H9 (cell line): ENCODE results near the gene NKAIN2. TPM values are rescaled to one million over a fixed set of nuclear protein-coding genes. Genes with fewer than 3 reads are reported as not detected.

Experiments
- DNase-seq: peaks from one replicate; pipeline ENCODE4 v3.0.0-alpha.2; 2017
- H2AFZ ChIP-seq: one replicate; pipeline ENCODE4 v1.6.1; 2013; ENCODE audit warnings: mild to moderate bottlenecking, low read length, control low read depth, moderate library complexity
- H2AK5ac ChIP-seq: 2 replicates; pipeline ENCODE4 v1.6.1; 2013; ENCODE audit warnings: low read length, control low read depth, mixed read lengths; ENCODE audit not compliant: insufficient read length
- H2BK120ac ChIP-seq: one replicate; pipeline ENCODE4 v1.6.1; 2013; ENCODE audit warnings: low read depth, mild to moderate bottlenecking, low read length, control low read depth, inconsistent platforms; ENCODE audit not compliant: poor library complexity, severe bottlenecking
- H2BK12ac ChIP-seq: 2 replicates; pipeline ENCODE4 v1.6.1; 2013; ENCODE audit warnings: low read length, control low read depth, mixed read lengths, low read depth; ENCODE audit not compliant: insufficient read length
- H2BK15ac ChIP-seq: 2 replicates; pipeline ENCODE4 v1.6.1; 2013; ENCODE audit warnings: low read depth, low read length, control low read depth
- H2BK20ac ChIP-seq: one replicate; pipeline ENCODE4 v1.6.1; 2013; ENCODE audit warnings: low read depth, mild to moderate bottlenecking, low read length, control low read depth, inconsistent platforms; ENCODE audit not compliant: poor library complexity, severe bottlenecking
- H2BK5ac ChIP-seq: 2 replicates; pipeline ENCODE4 v1.6.1; 2013; ENCODE audit warnings: low read length, control low read depth, mixed read lengths; ENCODE audit not compliant: insufficient read length
- H3K14ac ChIP-seq: 2 replicates; pipeline ENCODE4 v1.6.1; 2013; ENCODE audit warnings: low read length, control low read depth; ENCODE audit not compliant: insufficient read depth
- H3K18ac ChIP-seq: 2 replicates; pipeline ENCODE4 v1.6.1; 2013; ENCODE audit warnings: low read depth, mild to moderate bottlenecking, mixed read lengths, low read length, control low read depth; ENCODE audit not compliant: insufficient read length
- H3K23ac ChIP-seq: 2 replicates; pipeline ENCODE4 v1.6.1; 2013; ENCODE audit warnings: low read length, control low read depth, mixed read lengths, low read depth; ENCODE audit not compliant: insufficient read length
- H3K23me2 ChIP-seq: 2 replicates; pipeline ENCODE4 v1.6.1; 2013; ENCODE audit warnings: low read depth, mild to moderate bottlenecking, mixed read lengths, low read length, control low read depth; ENCODE audit not compliant: insufficient read length, poor library complexity, severe bottlenecking
- H3K27ac ChIP-seq: 2 replicates; pipeline ENCODE4 v1.5.1; 2013; ENCODE audit warnings: low read length, control low read depth, mixed read lengths, low read depth; ENCODE audit not compliant: insufficient read length
- H3K27me3 ChIP-seq: 2 replicates; pipeline ENCODE4 v1.6.1; 2013; ENCODE audit warnings: low read length, control low read depth, inconsistent platforms; ENCODE audit not compliant: insufficient read depth
- H3K4ac ChIP-seq: 2 replicates; pipeline ENCODE4 v1.6.1; 2013; ENCODE audit warnings: low read depth, mild to moderate bottlenecking, control low read depth, inconsistent platforms, low read length, moderate library complexity
- H3K4me1 ChIP-seq: 2 replicates; pipeline ENCODE4 v1.6.1; 2013; ENCODE audit warnings: low read length, control low read depth, inconsistent platforms; ENCODE audit not compliant: insufficient read depth
- H3K4me2 ChIP-seq: 2 replicates; pipeline ENCODE4 v1.6.1; 2013; ENCODE audit warnings: low read length, control low read depth, mixed read lengths; ENCODE audit not compliant: insufficient read length, insufficient read depth
- H3K56ac ChIP-seq: 2 replicates; pipeline ENCODE4 v1.6.1; 2013; ENCODE audit warnings: low read depth, mild to moderate bottlenecking, mixed read lengths, low read length, control low read depth; ENCODE audit not compliant: insufficient read length
- H3K79me1 ChIP-seq: 2 replicates; pipeline ENCODE4 v1.6.1; 2013; ENCODE audit warnings: low read depth, mild to moderate bottlenecking, moderate library complexity, low read length, control low read depth, inconsistent platforms; ENCODE audit not compliant: insufficient read depth, poor library complexity, severe bottlenecking
- H3K79me2 ChIP-seq: 2 replicates; pipeline ENCODE4 v1.6.1; 2013; ENCODE audit warnings: low read length, control low read depth, inconsistent platforms; ENCODE audit not compliant: insufficient read depth
- H3K9ac ChIP-seq: 2 replicates; pipeline ENCODE4 v1.6.1; 2013; ENCODE audit warnings: low read length, control low read depth, mixed read lengths; ENCODE audit not compliant: insufficient read length; ENCODE audit errors: extremely low read depth
- H3K9me3 ChIP-seq: one replicate; pipeline ENCODE4 v1.6.1; 2013; ENCODE audit warnings: low read depth, low read length, inconsistent platforms; ENCODE audit not compliant: control insufficient read depth
- H3T11ph ChIP-seq: one replicate; pipeline ENCODE4 v1.6.1; 2013; ENCODE audit warnings: mild to moderate bottlenecking, low read length, control low read depth, inconsistent platforms
- H4K20me1 ChIP-seq: one replicate; pipeline ENCODE4 v1.6.1; 2013; ENCODE audit not compliant: control insufficient read depth, insufficient read length, insufficient read depth
- H4K5ac ChIP-seq: 2 replicates; pipeline ENCODE4 v1.6.1; 2013; ENCODE audit warnings: low read depth, mild to moderate bottlenecking, mixed read lengths, low read length, control low read depth; ENCODE audit not compliant: insufficient read length
- H4K8ac ChIP-seq: replicated peaks from 2 replicates; pipeline ENCODE4 v1.6.1; 2013; ENCODE audit warnings: low read length, control low read depth, mixed read lengths, low read depth; ENCODE audit not compliant: insufficient read length
- H4K91ac ChIP-seq: 2 replicates; pipeline ENCODE4 v1.6.1; 2013; ENCODE audit warnings: low read depth, mild to moderate bottlenecking, moderate library complexity, mixed read lengths, low read length, control low read depth; ENCODE audit not compliant: insufficient read length
- H3K27ac Mint-ChIP-seq, 3 experiments: 2 replicates in 2 of 3; 3 replicates in 1 of 3; pipeline ENCODE4 v1.8.0; 2020 to 2021; ENCODE audit warnings: mixed read lengths in 3 of 3, mild to moderate bottlenecking in 1 of 3, moderate library complexity in 1 of 3
- H3K27me3 Mint-ChIP-seq: 2 replicates; pipeline ENCODE4 v1.8.0; 2021; ENCODE audit warnings: low read depth, mild to moderate bottlenecking, moderate library complexity, mixed read lengths
- H3K36me3 Mint-ChIP-seq, 3 experiments: 2 replicates in 2 of 3; 3 replicates in 1 of 3; pipeline ENCODE4 v1.8.0; 2020 to 2021; ENCODE audit warnings: low read depth in 3 of 3, mixed read lengths in 3 of 3; ENCODE audit not compliant: insufficient read depth in 1 of 3
- H3K4me1 Mint-ChIP-seq, 2 experiments: 2 replicates each; pipeline ENCODE4 v1.8.0; 2020; ENCODE audit warnings: mixed read lengths in 2 of 2
- H3K4me3 Mint-ChIP-seq, 2 experiments: 2 replicates in 1 of 2; 3 replicates in 1 of 2; pipeline ENCODE4 v1.8.0; 2020 to 2021; ENCODE audit warnings: mild to moderate bottlenecking in 2 of 2, mixed read lengths in 2 of 2, moderate library complexity in 1 of 2
- H3K9me3 Mint-ChIP-seq, 2 experiments: 2 replicates in 1 of 2; 3 replicates in 1 of 2; pipeline ENCODE4 v1.8.0; 2020; ENCODE audit warnings: mild to moderate bottlenecking in 2 of 2, mixed read lengths in 2 of 2, moderate library complexity in 1 of 2
- CTCF ChIP-seq: fragments of 200-600 bp; sonication (generic); conservative IDR thresholded peaks from 3 replicates; pipeline ENCODE4 v1.8.0; 2021; ENCODE audit warnings: antibody characterized with exemption, mild to moderate bottlenecking
- total RNA-seq: library from RNA; stranded (reverse); gene quantifications from 2 replicates; pipeline ENCODE4 v1.2.1, GENCODE V29; 2021

Gene NKAIN2
- total RNA-seq, 1 experiment from 2014 or later = 0.17 TPM

- H3K4me2 ChIP-seq = no peak overlapping the region
- H3K4ac ChIP-seq = no peak overlapping the region
- DNase-seq = no peak
- no peaks in the 10 kb centered on the region; a peak in 1 of 4 replicates for H3K4me1 Mint-ChIP-seq
- no peak overlapping the region for H3K9ac ChIP-seq
- no peak overlapping the region for H4K91ac ChIP-seq
- no peak overlapping the region for H3K23ac ChIP-seq
- no peaks in the 10 kb centered on the region for H3K9me3 Mint-ChIP-seq
- H3K79me1 ChIP-seq = no peaks in the 10 kb centered on the region
- no peaks in the 10 kb centered on the region for H4K20me1 ChIP-seq
- H2BK12ac ChIP-seq = no peak overlapping the region
- H3K23me2 ChIP-seq = no peaks in the 10 kb centered on the region
- H3K14ac ChIP-seq = no peak overlapping the region
- H3K79me2 ChIP-seq = no peaks in the 10 kb centered on the region
- H3K36me3 Mint-ChIP-seq = no peaks in the 10 kb centered on the region
- no peak overlapping the region for H3K56ac ChIP-seq
- no peaks in the 10 kb centered on the region for H3K9me3 ChIP-seq
- no peak overlapping the region for H3K18ac ChIP-seq
- H3K4me3 Mint-ChIP-seq = no peak overlapping the region
- no peak overlapping the region for H4K8ac ChIP-seq
- H3K27me3 Mint-ChIP-seq = peaks cover 6% of the 10 kb centered on the region; the same call in 1 of the 2 replicates
- H2AFZ ChIP-seq = no peak overlapping the region
- no peak overlapping the region for H2BK15ac ChIP-seq
- H2BK20ac ChIP-seq = no peak overlapping the region
- H3K27ac Mint-ChIP-seq = no peak overlapping the region
- no peaks in the 10 kb centered on the region for H3K27me3 ChIP-seq
- H2BK5ac ChIP-seq = no peak overlapping the region
- no peak overlapping the region for H2AK5ac ChIP-seq
- TF ChIP-seq CTCF = no peak
- H3K4me1 ChIP-seq = no peaks in the 10 kb centered on the region
- no peak overlapping the region for H4K5ac ChIP-seq
- no peak overlapping the region for H2BK120ac ChIP-seq
- no peak overlapping the region for H3K27ac ChIP-seq
- H3T11ph ChIP-seq = no peak overlapping the region
Observed at GRCh38 chr6:124055395-124055794, 251.7 kb downstream of the NKAIN2 start.
